B cell (primary cell): ENCODE measurements around the gene CCDC117.

Experiments used
- EZH2 ChIP-seq: IDR thresholded peaks from 2 replicates; pipeline ENCODE4 v1.6.1; 2012; ENCODE audit warnings: borderline replicate concordance, low read depth, mild to moderate bottlenecking, moderate library complexity, low read length; ENCODE audit not compliant: insufficient read depth, poor library complexity, severe bottlenecking
- TF ChIP-seq, protein P1 (sequence below): fragments of 200-600 bp; IDR thresholded peaks from one replicate; pipeline ENCODE4 v1.8.0; 2022; ENCODE audit warnings: antibody characterized with exemption, mild to moderate bottlenecking

DNA sequence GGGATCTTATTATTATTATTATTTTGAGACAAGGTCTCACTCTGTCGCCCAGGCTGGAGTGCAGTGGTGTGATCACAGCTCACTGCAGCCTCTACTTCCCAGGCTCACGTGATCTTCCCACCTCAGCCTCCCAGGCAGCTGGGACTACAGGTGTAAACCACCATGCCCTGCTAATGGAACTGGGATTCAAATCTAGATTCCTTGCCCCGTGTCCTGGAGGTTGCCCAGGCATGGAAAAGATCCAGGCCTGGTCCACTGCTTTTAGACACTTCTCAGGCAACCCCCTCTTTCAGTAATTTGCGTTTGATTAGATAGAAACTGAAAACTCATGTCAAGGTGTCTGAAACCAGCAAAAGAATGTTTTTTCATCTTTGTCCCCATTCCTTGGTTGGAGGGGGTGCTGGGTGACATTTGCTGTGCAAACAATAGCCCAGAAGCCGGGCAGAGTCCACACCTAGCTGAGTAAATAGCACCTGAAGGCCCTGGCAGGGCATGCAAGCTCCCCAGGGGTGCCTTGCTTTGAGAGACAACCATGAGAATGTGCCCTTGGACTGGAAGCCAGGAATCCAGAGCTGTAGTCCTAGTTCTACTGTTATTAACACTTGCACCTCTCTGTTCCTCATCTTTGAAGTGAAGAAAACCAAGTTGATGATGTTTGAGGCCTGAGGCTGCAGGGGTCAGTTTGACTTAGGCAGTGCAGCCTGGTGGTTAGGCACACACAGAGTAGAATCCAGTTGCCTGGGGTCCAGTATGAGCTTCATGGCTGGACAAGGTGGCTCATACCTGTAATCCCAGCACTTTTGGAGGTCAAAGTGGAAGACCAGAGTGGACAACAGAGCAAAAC, 47.0 kb downstream of the CCDC117 start:
- TF ChIP-seq, protein P1, sequence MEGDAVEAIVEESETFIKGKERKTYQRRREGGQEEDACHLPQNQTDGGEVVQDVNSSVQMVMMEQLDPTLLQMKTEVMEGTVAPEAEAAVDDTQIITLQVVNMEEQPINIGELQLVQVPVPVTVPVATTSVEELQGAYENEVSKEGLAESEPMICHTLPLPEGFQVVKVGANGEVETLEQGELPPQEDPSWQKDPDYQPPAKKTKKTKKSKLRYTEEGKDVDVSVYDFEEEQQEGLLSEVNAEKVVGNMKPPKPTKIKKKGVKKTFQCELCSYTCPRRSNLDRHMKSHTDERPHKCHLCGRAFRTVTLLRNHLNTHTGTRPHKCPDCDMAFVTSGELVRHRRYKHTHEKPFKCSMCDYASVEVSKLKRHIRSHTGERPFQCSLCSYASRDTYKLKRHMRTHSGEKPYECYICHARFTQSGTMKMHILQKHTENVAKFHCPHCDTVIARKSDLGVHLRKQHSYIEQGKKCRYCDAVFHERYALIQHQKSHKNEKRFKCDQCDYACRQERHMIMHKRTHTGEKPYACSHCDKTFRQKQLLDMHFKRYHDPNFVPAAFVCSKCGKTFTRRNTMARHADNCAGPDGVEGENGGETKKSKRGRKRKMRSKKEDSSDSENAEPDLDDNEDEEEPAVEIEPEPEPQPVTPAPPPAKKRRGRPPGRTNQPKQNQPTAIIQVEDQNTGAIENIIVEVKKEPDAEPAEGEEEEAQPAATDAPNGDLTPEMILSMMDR = no peak
- TF ChIP-seq EZH2 = no peak
